ENCODE measurements around the gene REEP2.
A peak's percentile ranks its signal among the peaks of the same experiment; 100 is the strongest.

Gene REEP2

DNA sequence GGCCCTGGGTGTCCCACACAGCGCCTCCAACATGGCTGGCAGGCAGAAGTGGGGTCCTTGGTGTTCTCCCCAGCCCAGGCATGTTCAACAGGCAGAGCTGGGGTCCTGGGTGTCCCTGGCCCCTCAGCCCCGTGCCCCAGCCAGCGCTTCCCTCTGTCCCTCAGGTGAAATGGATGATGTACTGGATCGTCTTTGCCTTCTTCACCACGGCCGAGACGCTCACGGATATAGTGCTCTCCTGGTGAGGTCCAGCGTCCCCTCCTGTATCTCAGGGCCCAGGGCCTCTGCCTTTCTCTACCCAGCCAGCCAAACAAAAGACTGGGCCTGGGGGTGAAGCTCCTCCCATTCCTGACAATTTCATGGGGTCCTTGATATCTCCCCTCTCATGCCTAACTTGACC is 2.4 kb downstream of the REEP2 start:
- no peak for DNase-seq
- Mint-ChIP-seq H3K9me3 (no peaks in the 10 kb centered on the region), H3K27me3 (peaks cover 4% of the 10 kb centered on the region), H3K27ac (no peak overlapping the region), H3K4me1 (ENCODE audit: low read depth) (peaks cover 16% of the 10 kb centered on the region), H3K36me3 (ENCODE audit: low read depth) (peaks cover 13% of the 10 kb centered on the region), H3K4me3 (no peak overlapping the region)

- H3K4me3 Mint-ChIP-seq: no peak overlapping the region
- H3K36me3 Mint-ChIP-seq (ENCODE audit: low read depth): no peaks in the 10 kb centered on the region
Observed at GRCh38 chr5:138444078-138444773, 5.4 kb downstream of the REEP2 start.

DNA sequence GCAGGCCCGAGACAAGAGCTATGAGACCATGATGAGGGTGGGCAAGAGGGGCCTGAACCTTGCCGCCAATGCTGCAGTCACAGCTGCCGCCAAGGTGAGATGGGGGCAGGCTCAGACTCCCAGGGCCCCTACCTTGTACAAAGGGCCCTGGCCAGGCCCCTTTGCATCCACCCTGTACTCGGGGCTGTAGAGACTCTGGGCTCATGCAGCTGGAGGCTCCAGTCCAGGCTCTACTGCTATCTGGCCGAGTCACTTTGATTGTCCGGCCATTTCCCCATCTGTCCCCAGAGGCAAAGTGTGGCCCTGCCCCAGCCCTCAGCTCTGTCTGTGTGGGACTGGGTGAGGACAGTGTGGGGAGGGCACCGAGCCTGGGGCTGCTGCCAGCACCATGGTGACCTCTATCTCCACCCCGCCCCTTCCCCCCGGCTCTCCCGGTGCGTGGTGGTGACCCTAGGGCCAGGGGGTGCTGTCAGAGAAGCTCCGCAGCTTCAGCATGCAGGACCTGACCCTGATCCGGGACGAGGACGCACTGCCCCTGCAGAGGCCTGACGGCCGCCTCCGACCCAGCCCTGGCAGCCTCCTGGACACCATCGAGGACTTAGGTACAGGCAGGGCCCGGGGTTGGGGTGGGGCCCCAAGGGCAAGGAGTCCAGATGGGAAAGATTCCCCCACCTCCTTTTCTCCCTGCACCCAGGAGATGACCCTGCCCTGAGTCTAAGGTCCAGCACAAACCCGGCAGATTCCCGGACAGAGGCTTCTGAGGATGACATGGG is 6.1 kb downstream of the REEP2 start:
- Mint-ChIP-seq H3K4me1 (ENCODE audit: low read depth) (peaks cover 4% of the 10 kb centered on the region), H3K4me3 (no peak overlapping the region), H3K27ac (no peak overlapping the region), H3K27me3 (peaks cover 4% of the 10 kb centered on the region), H3K36me3 (ENCODE audit: low read depth) (no peaks in the 10 kb centered on the region), H3K9me3 (no peaks in the 10 kb centered on the region)
- no peak for DNase-seq

More at GRCh38 chr5:138444078-138444773, 5.4 kb downstream of the REEP2 start:
- Mint-ChIP-seq H3K9me3 (no peaks in the 10 kb centered on the region), H3K27me3 (peaks cover 4% of the 10 kb centered on the region), H3K27ac (peak overlapping the region; percentile 3), H3K4me1 (ENCODE audit: low read depth) (peaks cover 8% of the 10 kb centered on the region)
- no peak for DNase-seq

- Mint-ChIP-seq H3K36me3 (ENCODE audit: low read depth) (no peaks in the 10 kb centered on the region), H3K9me3 (no peaks in the 10 kb centered on the region), H3K4me1 (ENCODE audit: low read depth) (peaks cover 5% of the 10 kb centered on the region), H3K27ac (no peak overlapping the region), H3K4me3 (no peak overlapping the region), H3K27me3 (no peaks in the 10 kb centered on the region)
- DNase-seq: peak; percentile 20
Observed at GRCh38 chr5:138445547-138446271, 6.9 kb downstream of the REEP2 start.

GRCh38 chr5:138448070-138448469 is 9.2 kb downstream of the REEP2 start:
- Mint-ChIP-seq H3K4me3 (no peak overlapping the region), H3K27ac (no peak overlapping the region)

GRCh38 chr5:138448481-138449398 is 9.9 kb downstream of the REEP2 start:
- Mint-ChIP-seq H3K27ac (no peak overlapping the region), H3K36me3 (ENCODE audit: low read depth) (no peaks in the 10 kb centered on the region), H3K4me3 (no peak overlapping the region), H3K27me3 (no peaks in the 10 kb centered on the region), H3K4me1 (ENCODE audit: low read depth) (peaks cover 5% of the 10 kb centered on the region), H3K9me3 (no peaks in the 10 kb centered on the region)
- peak; percentile 8 for DNase-seq

More at GRCh38 chr5:138448070-138448469, 9.2 kb downstream of the REEP2 start:
- no peaks in the 10 kb centered on the region for H3K9me3 Mint-ChIP-seq
- DNase-seq: no peak
- H3K36me3 Mint-ChIP-seq (ENCODE audit: low read depth): no peaks in the 10 kb centered on the region
- H3K4me1 Mint-ChIP-seq (ENCODE audit: low read depth): peaks cover 5% of the 10 kb centered on the region
- H3K27me3 Mint-ChIP-seq: no peaks in the 10 kb centered on the region

- H3K27ac Mint-ChIP-seq: peak overlapping the region; percentile 46
Observed at GRCh38 chr5:138449501-138450239, 10.8 kb downstream of the REEP2 start.

GRCh38 chr5:138450971-138451370 is 12.1 kb downstream of the REEP2 start:
- Mint-ChIP-seq H3K9me3 (no peaks in the 10 kb centered on the region), H3K4me1 (ENCODE audit: low read depth) (peaks cover 5% of the 10 kb centered on the region), H3K27me3 (no peaks in the 10 kb centered on the region), H3K27ac (no peak overlapping the region), H3K36me3 (ENCODE audit: low read depth) (no peaks in the 10 kb centered on the region), H3K4me3 (no peak overlapping the region)
- DNase-seq: no peak

More at GRCh38 chr5:138449501-138450239, 10.8 kb downstream of the REEP2 start:
- peak; percentile 89 for DNase-seq
- no peaks in the 10 kb centered on the region for H3K27me3 Mint-ChIP-seq
- H3K36me3 Mint-ChIP-seq (ENCODE audit: low read depth): no peaks in the 10 kb centered on the region
- H3K9me3 Mint-ChIP-seq: no peaks in the 10 kb centered on the region
- peak overlapping the region; percentile 50 for H3K4me3 Mint-ChIP-seq
- peaks cover 5% of the 10 kb centered on the region for H3K4me1 Mint-ChIP-seq (ENCODE audit: low read depth)

DNA sequence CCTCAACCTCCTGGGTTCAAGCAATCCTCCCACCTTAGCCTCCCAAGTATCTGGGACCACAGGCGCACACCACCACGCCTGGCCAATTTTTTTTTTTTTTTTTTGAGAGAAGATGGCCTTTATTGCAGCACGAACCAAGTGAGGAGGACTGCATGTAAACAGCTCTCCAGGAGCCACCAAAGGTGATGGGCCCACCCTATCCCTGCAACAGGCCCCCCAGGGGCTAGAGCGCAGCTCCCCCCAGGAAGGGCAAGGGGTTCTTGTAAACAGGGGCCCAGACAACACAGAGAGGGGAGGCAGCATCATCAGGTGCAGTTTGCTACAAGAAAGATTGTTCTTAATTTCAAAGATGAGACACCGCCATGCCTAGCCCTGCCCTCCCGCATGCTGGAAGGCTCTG is 13.9 kb downstream of the REEP2 start:
- H3K27me3 Mint-ChIP-seq: no peaks in the 10 kb centered on the region
- peaks cover 9% of the 10 kb centered on the region for H3K4me1 Mint-ChIP-seq (ENCODE audit: low read depth)
- H3K27ac Mint-ChIP-seq: no peak overlapping the region
- no peaks in the 10 kb centered on the region for H3K36me3 Mint-ChIP-seq (ENCODE audit: low read depth)
- no peaks in the 10 kb centered on the region for H3K9me3 Mint-ChIP-seq
- no peak overlapping the region for H3K4me3 Mint-ChIP-seq
- DNase-seq: no peak

- Mint-ChIP-seq H3K4me1 (ENCODE audit: low read depth) (peaks cover 16% of the 10 kb centered on the region), H3K27ac (no peak overlapping the region), H3K27me3 (no peaks in the 10 kb centered on the region), H3K9me3 (no peaks in the 10 kb centered on the region), H3K4me3 (no peak overlapping the region), H3K36me3 (ENCODE audit: low read depth) (no peaks in the 10 kb centered on the region)
- DNase-seq: no peak
Observed at GRCh38 chr5:138453590-138453989, 14.7 kb downstream of the REEP2 start.

- H3K4me3 Mint-ChIP-seq: no peak overlapping the region
- H3K27ac Mint-ChIP-seq: no peak overlapping the region
- H3K36me3 Mint-ChIP-seq (ENCODE audit: low read depth): no peaks in the 10 kb centered on the region
Observed at GRCh38 chr5:138454121-138454520, 15.3 kb downstream of the REEP2 start.

DNA sequence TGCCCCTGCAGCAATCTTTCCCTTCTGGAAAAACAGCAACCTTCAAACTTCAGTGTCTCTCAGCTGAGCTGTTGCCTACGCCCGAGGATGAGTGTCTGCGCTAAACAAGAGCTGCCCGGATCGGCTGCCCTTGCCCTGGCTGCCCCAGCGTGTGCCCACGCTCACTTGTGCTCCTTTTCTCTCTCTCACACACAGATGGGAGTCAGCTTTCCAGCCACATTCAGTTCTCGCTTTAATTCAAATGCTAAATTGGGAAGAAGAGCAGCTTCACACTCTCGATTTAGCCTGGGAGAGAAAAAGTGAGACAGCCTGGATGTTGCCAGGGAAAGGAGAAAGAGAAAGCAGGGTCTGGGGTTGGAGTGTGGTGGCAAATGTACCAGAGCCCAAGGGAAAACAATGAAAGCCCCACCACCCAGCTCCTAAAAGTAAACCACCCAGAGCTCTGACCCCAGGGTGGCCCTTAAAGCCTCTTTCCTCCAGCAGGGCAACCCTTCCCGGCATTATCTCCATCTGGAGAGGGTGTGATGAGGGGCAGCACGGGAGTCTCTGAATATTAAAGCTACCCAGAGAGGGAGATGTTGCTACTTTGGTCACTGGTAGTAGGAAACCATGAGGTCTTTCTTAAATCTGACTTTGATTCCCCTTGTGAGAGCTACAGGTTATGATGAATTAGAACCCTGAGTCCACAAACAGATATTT is 16.5 kb downstream of the REEP2 start:
- H3K4me3 Mint-ChIP-seq: no peak overlapping the region
- peaks cover 29% of the 10 kb centered on the region for H3K4me1 Mint-ChIP-seq (ENCODE audit: low read depth)
- H3K27ac Mint-ChIP-seq: no peak overlapping the region
- DNase-seq: no peak
- H3K36me3 Mint-ChIP-seq (ENCODE audit: low read depth): no peaks in the 10 kb centered on the region
- no peaks in the 10 kb centered on the region for H3K9me3 Mint-ChIP-seq
- no peaks in the 10 kb centered on the region for H3K27me3 Mint-ChIP-seq

More at GRCh38 chr5:138454121-138454520, 15.3 kb downstream of the REEP2 start:
- DNase-seq: no peak
- Mint-ChIP-seq H3K9me3 (no peaks in the 10 kb centered on the region), H3K27me3 (no peaks in the 10 kb centered on the region), H3K4me1 (ENCODE audit: low read depth) (peaks cover 21% of the 10 kb centered on the region)
